ENCODE data around the gene FKBP2.

The FKBP2 gene

DNA sequence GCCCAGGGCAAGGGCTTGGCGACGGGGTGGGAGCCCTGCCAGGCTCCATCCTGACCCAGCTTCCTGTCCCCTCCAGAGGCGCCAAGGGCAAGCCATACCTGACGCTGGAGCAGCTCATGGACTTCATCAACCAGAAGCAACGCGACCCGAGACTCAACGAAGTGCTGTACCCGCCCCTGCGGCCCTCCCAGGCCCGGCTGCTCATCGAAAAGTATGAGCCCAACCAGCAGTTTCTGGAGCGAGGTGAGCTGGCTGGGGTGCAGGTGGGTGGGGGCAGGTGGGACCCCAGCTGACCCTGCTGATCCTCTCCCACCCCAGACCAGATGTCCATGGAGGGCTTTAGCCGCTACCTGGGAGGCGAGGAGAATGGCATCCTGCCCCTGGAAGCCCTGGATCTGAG is 15.4 kb downstream of the FKBP2 start:
- peaks cover 0 to 26% (median 23%) of the 10 kb centered on the region in 4 donors for H3K4me1 ChIP-seq
- TF ChIP-seq, protein P1, sequence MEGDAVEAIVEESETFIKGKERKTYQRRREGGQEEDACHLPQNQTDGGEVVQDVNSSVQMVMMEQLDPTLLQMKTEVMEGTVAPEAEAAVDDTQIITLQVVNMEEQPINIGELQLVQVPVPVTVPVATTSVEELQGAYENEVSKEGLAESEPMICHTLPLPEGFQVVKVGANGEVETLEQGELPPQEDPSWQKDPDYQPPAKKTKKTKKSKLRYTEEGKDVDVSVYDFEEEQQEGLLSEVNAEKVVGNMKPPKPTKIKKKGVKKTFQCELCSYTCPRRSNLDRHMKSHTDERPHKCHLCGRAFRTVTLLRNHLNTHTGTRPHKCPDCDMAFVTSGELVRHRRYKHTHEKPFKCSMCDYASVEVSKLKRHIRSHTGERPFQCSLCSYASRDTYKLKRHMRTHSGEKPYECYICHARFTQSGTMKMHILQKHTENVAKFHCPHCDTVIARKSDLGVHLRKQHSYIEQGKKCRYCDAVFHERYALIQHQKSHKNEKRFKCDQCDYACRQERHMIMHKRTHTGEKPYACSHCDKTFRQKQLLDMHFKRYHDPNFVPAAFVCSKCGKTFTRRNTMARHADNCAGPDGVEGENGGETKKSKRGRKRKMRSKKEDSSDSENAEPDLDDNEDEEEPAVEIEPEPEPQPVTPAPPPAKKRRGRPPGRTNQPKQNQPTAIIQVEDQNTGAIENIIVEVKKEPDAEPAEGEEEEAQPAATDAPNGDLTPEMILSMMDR (IDR thresholded peaks at IDR 0.05), result no peak
- intact Hi-C loops (cut with DNase I; ENCODE audit: low total_unique reads), result no loop called here
- no peak overlapping the region for H3K27ac ChIP-seq
- no peaks in the 10 kb centered on the region for H3K9me3 ChIP-seq
- peaks cover 16 to 71% (median 55%) of the 10 kb centered on the region in 3 donors for H3K36me3 ChIP-seq
- no peak for DNase-seq
- no peak overlapping the region for H3K4me3 ChIP-seq
- no peaks in the 10 kb centered on the region for H3K27me3 ChIP-seq

DNA sequence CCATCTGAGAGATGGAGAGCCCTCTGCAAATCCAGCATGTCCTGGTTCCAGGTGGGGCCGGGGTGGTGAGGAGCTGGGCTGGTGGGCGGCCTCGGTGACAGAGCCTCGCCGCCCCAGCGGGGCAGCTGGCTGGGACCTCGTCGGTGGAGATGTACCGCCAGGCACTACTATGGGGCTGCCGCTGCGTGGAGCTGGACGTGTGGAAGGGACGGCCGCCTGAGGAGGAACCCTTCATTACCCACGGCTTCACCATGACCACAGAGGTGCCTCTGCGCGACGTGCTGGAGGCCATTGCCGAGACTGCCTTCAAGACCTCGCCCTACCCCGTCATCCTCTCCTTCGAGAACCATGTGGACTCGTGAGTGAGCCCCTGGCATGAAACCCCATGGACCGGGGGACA is 17.5 kb downstream of the FKBP2 start:
- H3K27me3 ChIP-seq, result no peaks in the 10 kb centered on the region
- no peak overlapping the region for H3K4me3 ChIP-seq
- TF ChIP-seq, protein P1 (IDR thresholded peaks at IDR 0.05), result no peak
- DNase-seq, result no peak
- H3K27ac ChIP-seq, result no peak overlapping the region
- no peaks in the 10 kb centered on the region for H3K9me3 ChIP-seq
- H3K4me1 ChIP-seq, result peaks cover 0 to 8% (median 5%) of the 10 kb centered on the region in 4 donors
- H3K36me3 ChIP-seq, result peaks cover 16 to 92% (median 70%) of the 10 kb centered on the region in 3 donors
- intact Hi-C loops (cut with DNase I; ENCODE audit: low total_unique reads), result no loop called here

DNA sequence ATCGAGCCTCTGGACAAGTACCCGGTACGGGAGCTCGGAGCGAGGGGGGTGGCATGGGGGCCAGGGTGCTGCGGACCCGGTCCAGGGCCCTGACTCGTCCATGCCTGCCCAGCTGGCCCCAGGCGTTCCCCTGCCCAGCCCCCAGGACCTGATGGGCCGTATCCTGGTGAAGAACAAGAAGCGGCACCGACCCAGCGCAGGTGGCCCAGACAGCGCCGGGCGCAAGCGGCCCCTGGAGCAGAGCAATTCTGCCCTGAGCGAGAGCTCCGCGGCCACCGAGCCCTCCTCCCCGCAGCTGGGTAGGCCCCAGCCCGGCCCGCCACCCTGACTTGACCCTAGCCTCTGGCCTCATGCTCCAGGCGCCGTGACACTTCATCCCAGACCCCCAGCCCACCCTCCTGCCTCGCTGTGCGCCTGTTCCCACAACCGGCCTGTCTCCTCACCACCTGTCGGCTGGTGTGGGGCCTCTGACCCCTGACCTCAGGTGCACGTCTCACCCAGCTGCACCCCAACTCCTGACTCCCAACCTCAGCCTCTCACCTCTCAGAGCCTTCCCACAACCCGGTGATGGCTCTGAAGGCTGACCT is 18.1 kb downstream of the FKBP2 start:
- H3K36me3 ChIP-seq, result peaks cover 20 to 99% (median 77%) of the 10 kb centered on the region in 3 donors
- peaks cover 0 to 2% (median under 1%) of the 10 kb centered on the region in 4 donors for H3K4me1 ChIP-seq
- no peak overlapping the region for H3K27ac ChIP-seq
- no peaks in the 10 kb centered on the region for H3K27me3 ChIP-seq
- H3K4me3 ChIP-seq, result no peak overlapping the region
- intact Hi-C loops (cut with DNase I; ENCODE audit: low total_unique reads), result no loop called here
- TF ChIP-seq, protein P1 (IDR thresholded peaks at IDR 0.05), result no peak
- no peaks in the 10 kb centered on the region for H3K9me3 ChIP-seq
- no peak for DNase-seq

DNA sequence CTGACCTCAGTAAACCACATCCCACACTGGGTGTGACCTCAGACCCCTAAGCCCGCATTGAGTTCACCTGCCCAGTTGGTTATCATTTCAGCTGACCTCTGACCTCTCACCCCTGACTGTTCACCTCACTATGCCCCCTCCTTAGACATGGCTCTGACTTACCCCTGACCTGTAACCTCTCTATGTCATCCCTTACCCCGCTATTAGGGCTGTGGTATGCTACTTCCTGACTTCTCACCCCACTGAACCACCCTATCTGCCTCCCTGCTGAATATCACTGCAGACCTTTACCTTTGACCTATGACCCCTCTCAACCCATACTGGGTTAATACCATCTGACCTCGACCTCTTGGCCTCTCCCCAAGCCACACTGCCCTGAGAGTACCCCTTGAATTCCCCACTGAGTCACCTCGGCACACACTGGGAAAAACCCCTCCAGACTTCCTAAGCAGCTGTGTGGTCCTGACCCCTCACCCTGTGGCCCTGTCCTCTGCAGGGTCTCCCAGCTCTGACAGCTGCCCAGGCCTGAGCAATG is 18.7 kb downstream of the FKBP2 start:
- Histone ChIP-seq H3K27ac (no peak overlapping the region), H3K4me1 (no peaks in the 10 kb centered on the region), H3K4me3 (no peak overlapping the region), H3K9me3 (no peaks in the 10 kb centered on the region), H3K27me3 (no peaks in the 10 kb centered on the region), H3K36me3 (peaks cover 20 to 99% (median 80%) of the 10 kb centered on the region in 3 donors)
- no peak for DNase-seq
- intact Hi-C loops (cut with DNase I; ENCODE audit: low total_unique reads), result no loop called here
- TF ChIP-seq, protein P1 (IDR thresholded peaks at IDR 0.05), result no peak

DNA sequence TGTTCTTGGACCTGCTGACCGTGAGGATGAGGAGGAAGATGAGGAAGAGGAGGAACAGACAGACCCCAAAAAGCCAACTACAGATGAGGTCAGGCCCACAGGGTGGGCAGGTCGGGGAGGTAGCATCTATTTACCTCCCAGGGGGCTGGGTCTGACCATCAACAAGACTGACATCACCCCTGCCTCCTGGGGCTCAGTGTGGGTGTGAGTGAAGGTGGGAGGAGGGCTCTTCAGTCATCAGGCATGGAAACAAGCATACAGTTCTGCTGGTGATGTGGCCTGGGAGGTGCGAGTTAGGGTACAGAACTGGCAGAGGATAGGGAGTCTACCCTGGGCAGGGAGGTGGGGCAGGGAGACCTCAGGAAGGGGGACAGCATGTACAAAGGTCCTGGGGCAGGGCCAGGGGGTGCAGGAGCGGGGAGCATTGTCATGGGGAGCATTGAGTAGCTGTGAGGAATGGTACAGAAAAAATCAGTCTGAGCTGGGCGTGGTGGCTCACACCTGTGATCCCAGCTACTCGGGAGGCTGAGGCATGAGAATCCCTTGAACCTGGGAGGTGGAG is 19.3 kb downstream of the FKBP2 start:
- Histone ChIP-seq H3K27ac (no peak overlapping the region), H3K4me1 (no peaks in the 10 kb centered on the region), H3K9me3 (no peaks in the 10 kb centered on the region), H3K36me3 (peaks cover 25 to 99% (median 80%) of the 10 kb centered on the region in 3 donors), H3K27me3 (no peaks in the 10 kb centered on the region), H3K4me3 (no peak overlapping the region)
- no peak for DNase-seq
- TF ChIP-seq, protein P1 (IDR thresholded peaks at IDR 0.05), result no peak
- intact Hi-C loops (cut with DNase I; ENCODE audit: low total_unique reads), result no loop called here

Measured in tibial artery (tissue), 4 donors.